GM12878 (cell line): ENCODE measurements around the gene MFSD1. TPM values are rescaled to one million over a fixed set of nuclear protein-coding genes. Genes with fewer than 3 reads are reported as not detected.
A peak's percentile ranks its signal among the peaks of the same experiment; 100 is the strongest.

Source experiments
- ATF7 ChIP-seq: fragments of 450-650 bp; IDR thresholded peaks from 2 replicates; pipeline ENCODE4 v1.6.1; 2016; ENCODE audit warnings: low read depth, mild to moderate bottlenecking
- BHLHE40 ChIP-seq, 2 experiments: fragments of 450-650 bp in 1 of 2; IDR thresholded peaks; 2 replicates each; pipeline ENCODE4 v1.6.1; 2011 to 2017; ENCODE audit warnings: low read depth in 2 of 2, borderline replicate concordance in 1 of 2, improper control_type of control experiment in 1 of 2, low read length in 1 of 2, mild to moderate bottlenecking in 1 of 2
- CBX3 ChIP-seq: fragments of 200-600 bp; sonication (generic); IDR thresholded peaks from 2 replicates; pipeline ENCODE4 v1.6.1; 2016; ENCODE audit warnings: low read depth, borderline replicate concordance
- EP300 ChIP-seq, 2 experiments: fragments of 150-350 bp in 1 of 2; IDR thresholded peaks; 2 replicates each; pipeline ENCODE4 v1.6.1; 2011 to 2012; ENCODE audit warnings: low read depth in 2 of 2, low read length in 2 of 2, borderline replicate concordance in 1 of 2, improper control_type of control experiment in 1 of 2, inconsistent platforms in 1 of 2; ENCODE audit not compliant: control insufficient read depth in 1 of 2
- FOS ChIP-seq: IDR thresholded peaks from 3 replicates; pipeline ENCODE4 v1.6.1; 2011; ENCODE audit warnings: borderline replicate concordance; ENCODE audit not compliant: insufficient read length; ENCODE audit errors: extremely low read depth
- IKZF1 ChIP-seq: fragments of 450-650 bp; conservative IDR thresholded peaks from 2 replicates; pipeline ENCODE4 v1.6.1; 2017; ENCODE audit warnings: antibody characterized with exemption, mild to moderate bottlenecking
- JUNB ChIP-seq: IDR thresholded peaks from 2 replicates; pipeline ENCODE4 v1.6.1; 2016; ENCODE audit warnings: antibody characterized with exemption, mild to moderate bottlenecking
- JUND ChIP-seq: IDR thresholded peaks from 2 replicates; pipeline ENCODE4 v1.6.1; 2012; ENCODE audit warnings: low read depth, mild to moderate bottlenecking, low read length, improper control_type of control experiment, moderate library complexity
- KAT2A ChIP-seq: conservative IDR thresholded peaks from 2 replicates; pipeline ENCODE4 v1.6.1; 2011; ENCODE audit warnings: low read depth, low read length; ENCODE audit not compliant: control insufficient read depth
- MAX ChIP-seq: IDR thresholded peaks from 2 replicates; pipeline ENCODE4 v1.6.1; 2012; ENCODE audit warnings: low read depth, low read length, improper control_type of control experiment
- MLLT1 ChIP-seq: fragments of 450-650 bp; IDR thresholded peaks from 2 replicates; pipeline ENCODE4 v1.6.1; 2016; ENCODE audit warnings: mild to moderate bottlenecking
- MYB ChIP-seq: fragments of 150-350 bp; IDR thresholded peaks from 2 replicates; pipeline ENCODE4 v1.6.1; 2014; ENCODE audit warnings: mild to moderate bottlenecking, low read depth, low read length, borderline replicate concordance
- NFIC ChIP-seq: IDR thresholded peaks from 2 replicates; pipeline ENCODE4 v1.6.1; 2012; ENCODE audit warnings: low read depth, mild to moderate bottlenecking, inconsistent platforms, low read length, moderate library complexity
- NFYA ChIP-seq: IDR thresholded peaks from 2 replicates; pipeline ENCODE4 v1.6.1; 2011; ENCODE audit warnings: low read depth, mild to moderate bottlenecking, low read length, improper control_type of control experiment, borderline replicate concordance
- PAX5 ChIP-seq: IDR thresholded peaks from 2 replicates; pipeline ENCODE4 v1.6.1; 2011; ENCODE audit warnings: low read depth, low read length, borderline replicate concordance
- RELA ChIP-seq: fragments of 450-650 bp; IDR thresholded peaks from 2 replicates; pipeline ENCODE4 v1.8.0; 2014; ENCODE audit warnings: borderline replicate concordance; ENCODE audit not compliant: partially characterized antibody
- RELB ChIP-seq: fragments of 450-650 bp; IDR thresholded peaks from 2 replicates; pipeline ENCODE4 v1.6.1; 2017; ENCODE audit warnings: low read depth, mild to moderate bottlenecking, moderate library complexity
- SIX5 ChIP-seq: IDR thresholded peaks from 2 replicates; pipeline ENCODE4 v1.6.1; 2011; ENCODE audit warnings: mild to moderate bottlenecking, low read depth, low read length, moderate library complexity; ENCODE audit not compliant: severe bottlenecking
- SMAD1 ChIP-seq: fragments of 450-650 bp; IDR thresholded peaks from 2 replicates; pipeline ENCODE4 v1.6.1; 2018; ENCODE audit warnings: mild to moderate bottlenecking, low read depth; ENCODE audit not compliant: partially characterized antibody
- TCF3 ChIP-seq: IDR thresholded peaks from 2 replicates; pipeline ENCODE4 v1.6.1; 2012; ENCODE audit warnings: low read depth, mild to moderate bottlenecking, low read length, borderline replicate concordance; ENCODE audit not compliant: insufficient read depth
- ZBTB40 ChIP-seq: fragments of 450-650 bp; IDR thresholded peaks from 2 replicates; pipeline ENCODE4 v1.6.1; 2016; ENCODE audit warnings: mild to moderate bottlenecking, moderate library complexity, borderline replicate concordance
- ZNF274 ChIP-seq: IDR thresholded peaks from one replicate; pipeline ENCODE4 v1.8.0; 2011; ENCODE audit not compliant: insufficient read length, insufficient read depth
- ZSCAN29 ChIP-seq: fragments of 450-650 bp; IDR thresholded peaks from 2 replicates; pipeline ENCODE4 v1.6.1; 2017; ENCODE audit warnings: mild to moderate bottlenecking, moderate library complexity
- polyA plus RNA-seq, 11 experiments: library from polyadenylated mRNA; depleted of rRNA in 4 of 11; unstranded in 6 of 11; stranded (reverse) in 5 of 11; fragments of >200 nt; fragmentation: Nextera tagmentation in 4 of 11; fragmentation: Illumina TruSeq in 1 of 11; extraction: Ambion mirVana in 4 of 11; extraction: Trizol in 1 of 11; gene quantifications; 1 replicate in 1 of 11; 2 replicates in 10 of 11; pipeline versions ENCODE4 v1.2.1 to v1.2.3, GENCODE V29; 2011 to 2016; ENCODE audit warnings: inconsistent platforms in 2 of 11, missing spikeins in 2 of 11, low read depth in 1 of 11
- total RNA-seq, 4 experiments: library from RNA; depleted of rRNA in 3 of 4; stranded (reverse); fragments of >200 nt in 3 of 4; fragmentation: Illumina TruSeq in 1 of 4; extraction: Trizol in 1 of 4; gene quantifications; 2 replicates each; pipeline versions ENCODE4 v1.2.1 to v1.2.3, GENCODE V29; 2013 to 2021

Gene MFSD1
- total and polyA plus RNA-seq, 10 of the 15 experiments (the other 5 are each of a cell fraction or from before 2014, with no cell fraction given) = 7.3 to 41.7 (median 28.6) TPM

- TF ChIP-seq ZBTB40 (no peak; the same call in 1 of the 2 replicates), SIX5 (no peak), RELA (peak; percentile 91), FOS (peak; percentile 75), IKZF1 (peak; percentile 77), SMAD1 (no peak), BHLHE40 (IDR thresholded peaks at IDR 0.05; ENCODE audit: borderline replicate concordance in 1 of 2, low read depth in 2 of 2, low read length in 1 of 2) (peak; percentile 94 to 98), NFYA (no peak), ZNF274 (no peak), JUND (no peak), MAX (peak; percentile 97), TCF3 (0 out of 2 replicates have a peak, but pooled peaks have one; percentile 9), MYB (no peak), JUNB (no peak), ZSCAN29 (no peak), RELB (peak; percentile 76), CBX3 (no peak), MLLT1 (no peak), EP300 (IDR thresholded peaks at IDR 0.05; ENCODE audit: borderline replicate concordance in 1 of 2, control insufficient read depth in 1 of 2, low read depth in 2 of 2, low read length in 2 of 2) (no peak), KAT2A (no peak), ATF7 (no peak), PAX5 (0 out of 2 replicates have a peak, but pooled peaks have one; percentile 56), NFIC (peak; percentile 63)
Measured at GRCh38 chr3:158801696-158802408, at the start of gene MFSD1 (continued).
